GM12891 (cell line): ENCODE data around the gene PRR32.

Experiments
- POLR2A ChIP-seq: IDR thresholded peaks from 2 replicates; pipeline ENCODE4 v1.6.1; 2011; ENCODE audit warnings: low read depth, low read length, control low read depth
- POLR2AphosphoS5 ChIP-seq: IDR thresholded peaks from 2 replicates; pipeline ENCODE4 v1.6.1; 2011; ENCODE audit warnings: low read depth, low read length, control low read depth
- POU2F2 ChIP-seq: IDR thresholded peaks from 2 replicates; pipeline ENCODE4 v1.6.1; 2011; ENCODE audit warnings: low read depth, mild to moderate bottlenecking, control low read depth, low read length, moderate library complexity
- SPI1 ChIP-seq: IDR thresholded peaks from 2 replicates; pipeline ENCODE4 v1.6.1; 2011; ENCODE audit warnings: low read depth, low read length, control low read depth
- TAF1 ChIP-seq: IDR thresholded peaks from 2 replicates; pipeline ENCODE4 v1.6.1; 2011; ENCODE audit warnings: low read depth, low read length, control low read depth

DNA sequence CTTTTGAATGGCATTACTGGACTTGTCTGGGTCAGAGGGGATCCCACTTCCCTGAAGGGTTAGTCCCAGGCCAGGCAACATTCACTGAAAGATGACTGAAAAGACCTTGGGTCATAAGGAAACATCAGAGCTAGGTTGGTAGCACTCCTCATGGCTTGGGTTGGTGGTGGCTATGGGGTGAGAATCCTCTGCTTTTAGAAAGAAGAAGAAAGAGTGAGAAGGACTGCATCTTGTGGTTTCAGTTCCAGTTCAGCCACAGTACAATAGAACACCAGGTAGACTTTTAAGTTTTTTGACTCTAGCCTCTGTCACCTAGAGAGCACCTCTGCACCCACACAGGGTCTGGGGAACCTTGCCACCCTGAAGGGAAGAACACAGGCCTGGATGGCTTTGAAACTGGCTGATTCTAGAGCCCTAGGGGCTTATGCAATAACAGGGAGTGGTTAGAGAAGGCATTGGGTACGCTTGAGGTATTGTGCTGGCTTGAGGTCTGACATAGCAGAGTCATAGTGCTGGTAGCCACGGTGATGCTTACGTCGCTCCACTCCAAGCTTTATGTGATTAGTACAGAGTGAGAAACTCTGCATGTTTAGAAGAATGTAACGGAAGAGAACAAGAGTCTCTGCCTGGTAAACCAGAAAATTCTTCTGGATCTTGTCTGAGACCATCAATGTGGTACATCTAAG, 36.5 kb downstream of the PRR32 start:
- TF ChIP-seq POLR2AphosphoS5 (no peak), POLR2A (no peak), TAF1 (no peak), POU2F2 (no peak), SPI1 (no peak)
